Tibial artery (tissue), 4 donors: ENCODE data around the gene ATG7.

ENCODE experiments used
- DNase-seq, 2 donors: peaks; one replicate each; pipeline ENCODE4 v3.0.0-alpha.2; 2019
- H3K27ac ChIP-seq, 2 donors: fragments of 200-600 bp; sonication (generic) in 1 of 2; 1 replicate in 1 of 2; 2 replicates in 1 of 2; pipeline ENCODE4 v1.5.1; 2018 to 2019; ENCODE audit warnings: mild to moderate bottlenecking in 1 of 2
- H3K27me3 ChIP-seq, 2 donors: fragments of 200-600 bp; sonication (generic) in 1 of 2; one replicate each; pipeline versions ENCODE4 v1.5.1 to v1.6.0; 2016 to 2019
- H3K36me3 ChIP-seq, 3 donors: fragments of 200-600 bp; sonication (generic) in 2 of 3; one replicate each; pipeline ENCODE4 v1.5.1; 2016 to 2019; ENCODE audit warnings: mild to moderate bottlenecking in 2 of 3
- H3K4me1 ChIP-seq, 4 donors: fragments of 200-600 bp; sonication (generic) in 2 of 4; 1 replicate in 3 of 4; 2 replicates in 1 of 4; pipeline ENCODE4 v1.5.1; 2016 to 2019
- H3K4me3 ChIP-seq, 2 donors: fragments of 200-600 bp; sonication (generic) in 1 of 2; 1 replicate in 1 of 2; 2 replicates in 1 of 2; pipeline ENCODE4 v1.5.1; 2018 to 2019; ENCODE audit warnings: mild to moderate bottlenecking in 2 of 2
- H3K9me3 ChIP-seq, 3 donors: fragments of 200-600 bp; sonication (generic) in 1 of 3; one replicate each; pipeline ENCODE4 v1.5.1; 2016 to 2019
- intact Hi-C: fragments of 100-400 bp; cut with DNase I; formaldehyde crosslinking; loops from one replicate; pipeline ENCODE4 v1.15.0; 2023; ENCODE audit warnings: low total_unique reads
- TF ChIP-seq, protein P1 (sequence below), 2 experiments: fragments of 200-600 bp in 1 of 2; fragments of 450-650 bp in 1 of 2; IDR thresholded peaks; one replicate each; pipeline ENCODE4 v1.5.1; 2017 to 2019; ENCODE audit warnings: antibody characterized with exemption in 2 of 2, mild to moderate bottlenecking in 1 of 2, moderate library complexity in 1 of 2

The ATG7 gene

GRCh38 chr3:11445883-11446282 lies 173.7 kb downstream of the ATG7 start:
- intact Hi-C loops: no loop called here
- H3K27ac ChIP-seq: no peak overlapping the region

GRCh38 chr3:11447584-11448200 lies 175.5 kb downstream of the ATG7 start:
- Histone ChIP-seq H3K4me1 (peaks cover 0 to 22% (median 7%) of the 10 kb centered on the region in 4 donors), H3K27ac (no peak overlapping the region), H3K27me3 (no peaks in the 10 kb centered on the region), H3K4me3 (no peak overlapping the region), H3K9me3 (no peaks in the 10 kb centered on the region), H3K36me3 (no peaks in the 10 kb centered on the region)
- intact Hi-C loops: no loop called here
- TF ChIP-seq, protein P1, sequence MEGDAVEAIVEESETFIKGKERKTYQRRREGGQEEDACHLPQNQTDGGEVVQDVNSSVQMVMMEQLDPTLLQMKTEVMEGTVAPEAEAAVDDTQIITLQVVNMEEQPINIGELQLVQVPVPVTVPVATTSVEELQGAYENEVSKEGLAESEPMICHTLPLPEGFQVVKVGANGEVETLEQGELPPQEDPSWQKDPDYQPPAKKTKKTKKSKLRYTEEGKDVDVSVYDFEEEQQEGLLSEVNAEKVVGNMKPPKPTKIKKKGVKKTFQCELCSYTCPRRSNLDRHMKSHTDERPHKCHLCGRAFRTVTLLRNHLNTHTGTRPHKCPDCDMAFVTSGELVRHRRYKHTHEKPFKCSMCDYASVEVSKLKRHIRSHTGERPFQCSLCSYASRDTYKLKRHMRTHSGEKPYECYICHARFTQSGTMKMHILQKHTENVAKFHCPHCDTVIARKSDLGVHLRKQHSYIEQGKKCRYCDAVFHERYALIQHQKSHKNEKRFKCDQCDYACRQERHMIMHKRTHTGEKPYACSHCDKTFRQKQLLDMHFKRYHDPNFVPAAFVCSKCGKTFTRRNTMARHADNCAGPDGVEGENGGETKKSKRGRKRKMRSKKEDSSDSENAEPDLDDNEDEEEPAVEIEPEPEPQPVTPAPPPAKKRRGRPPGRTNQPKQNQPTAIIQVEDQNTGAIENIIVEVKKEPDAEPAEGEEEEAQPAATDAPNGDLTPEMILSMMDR (IDR thresholded peaks at IDR 0.05): no peak
- DNase-seq: no peak

More at GRCh38 chr3:11445883-11446282, 173.7 kb downstream of the ATG7 start:
- no peaks in the 10 kb centered on the region for H3K36me3 ChIP-seq
- peak in 1 of 2 donors; percentile 32 for DNase-seq
- no peaks in the 10 kb centered on the region for H3K9me3 ChIP-seq
- TF ChIP-seq, protein P1 (IDR thresholded peaks at IDR 0.05): no peak
- H3K4me1 ChIP-seq: peaks cover 0 to 22% (median 7%) of the 10 kb centered on the region in 4 donors
- H3K27me3 ChIP-seq: no peaks in the 10 kb centered on the region
- no peak overlapping the region for H3K4me3 ChIP-seq

- Histone ChIP-seq H3K27me3 (no peaks in the 10 kb centered on the region), H3K4me1 (peaks cover 0 to 23% (median 14%) of the 10 kb centered on the region in 4 donors), H3K36me3 (no peaks in the 10 kb centered on the region), H3K4me3 (no peak overlapping the region), H3K27ac (no peak overlapping the region), H3K9me3 (no peaks in the 10 kb centered on the region)
- intact Hi-C loops: no loop called here
- TF ChIP-seq, protein P1 (IDR thresholded peaks at IDR 0.05): no peak
- no peak for DNase-seq
Measured at GRCh38 chr3:11450015-11450414, 177.8 kb downstream of the ATG7 start.

- no peak for DNase-seq
- Histone ChIP-seq H3K4me1 (peaks cover 0 to 9% (median 7%) of the 10 kb centered on the region in 4 donors), H3K27ac (no peak overlapping the region), H3K27me3 (no peaks in the 10 kb centered on the region), H3K9me3 (no peaks in the 10 kb centered on the region), H3K36me3 (no peaks in the 10 kb centered on the region), H3K4me3 (no peak overlapping the region)
- intact Hi-C loops: no loop called here
- TF ChIP-seq, protein P1 (IDR thresholded peaks at IDR 0.05): no peak
Measured at GRCh38 chr3:11452312-11452711, 180.1 kb downstream of the ATG7 start.

DNA sequence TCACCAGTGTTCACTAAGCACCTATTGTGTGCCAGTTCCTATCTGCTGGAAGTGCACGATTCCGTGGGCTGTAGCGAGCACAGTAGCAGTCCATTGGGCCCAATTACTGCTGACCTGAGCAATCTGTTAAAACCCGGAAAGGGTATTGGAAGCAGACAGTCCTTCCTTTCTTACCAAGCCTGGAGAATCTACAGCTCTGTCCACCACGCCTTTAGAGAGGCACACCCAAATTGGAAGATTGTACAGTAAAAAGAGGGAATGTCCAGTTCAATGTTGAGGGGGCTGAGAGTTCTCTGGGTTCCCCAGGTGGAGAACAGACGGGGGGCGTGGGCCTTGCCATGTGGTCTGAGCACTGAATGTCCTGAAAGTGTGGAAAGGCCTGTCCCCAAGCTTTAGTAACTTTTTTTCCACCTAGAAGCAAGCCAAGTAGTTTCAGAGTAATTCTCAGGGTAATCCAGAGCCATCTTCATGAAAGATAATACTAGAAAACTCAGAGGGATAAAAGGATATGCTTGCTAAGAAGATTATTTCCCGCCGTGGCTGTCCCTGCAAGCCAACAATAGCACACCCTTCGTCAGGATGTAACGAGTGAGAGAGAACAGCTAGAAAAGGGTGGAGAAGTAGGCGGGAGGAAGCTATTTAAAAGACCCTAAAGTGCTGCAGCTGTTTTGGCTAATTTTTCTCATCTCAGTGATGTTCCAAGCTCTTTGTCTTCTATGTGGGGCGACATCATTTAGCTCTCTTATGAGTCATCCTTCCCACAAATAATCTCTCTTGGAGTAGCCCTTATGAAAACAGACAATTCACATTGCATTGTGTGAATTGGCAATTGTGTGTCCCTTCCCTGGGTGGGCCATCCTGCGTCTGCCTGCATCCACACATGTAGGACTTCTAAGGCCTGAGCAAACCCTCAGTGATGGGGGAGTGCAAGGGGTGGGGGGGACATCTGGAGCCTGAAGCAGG lies 181.0 kb downstream of the ATG7 start:
- TF ChIP-seq, protein P1 (IDR thresholded peaks at IDR 0.05): no peak
- no peak for DNase-seq
- H3K27ac ChIP-seq: peak overlapping the region; percentile 28 to 43
- intact Hi-C loops: no loop called here
- H3K4me3 ChIP-seq: no peak overlapping the region
- no peaks in the 10 kb centered on the region for H3K27me3 ChIP-seq
- H3K9me3 ChIP-seq: no peaks in the 10 kb centered on the region
- peaks cover 0 to 9% (median 7%) of the 10 kb centered on the region in 4 donors for H3K4me1 ChIP-seq
- H3K36me3 ChIP-seq: no peaks in the 10 kb centered on the region
